Osteoblast (primary cell): ENCODE data around the gene LRP1. TPM values are rescaled to one million over a fixed set of nuclear protein-coding genes. Genes with fewer than 3 reads are reported as not detected.

Experiments used
- DNase-seq: peaks from one replicate; pipeline ENCODE4 v3.0.0; 2011; ENCODE audit warnings: low spot score, mixed read lengths; ENCODE audit not compliant: insufficient read length; ENCODE audit errors: missing footprints
- H2AFZ ChIP-seq: 2 replicates; pipeline ENCODE4 v1.6.0; 2011; ENCODE audit warnings: mild to moderate bottlenecking, low read length
- H3K27ac ChIP-seq: 2 replicates; pipeline ENCODE4 v1.5.1; 2011; ENCODE audit warnings: mild to moderate bottlenecking, low read depth, low read length, moderate library complexity
- H3K27me3 ChIP-seq: 2 replicates; pipeline ENCODE4 v1.6.0; 2012; ENCODE audit warnings: mild to moderate bottlenecking, control low read depth, inconsistent platforms, low read length, moderate library complexity; ENCODE audit not compliant: insufficient read depth
- H3K36me3 ChIP-seq: 2 replicates; pipeline ENCODE4 v1.5.1; 2011; ENCODE audit warnings: mild to moderate bottlenecking, low read length, control low read depth, moderate library complexity; ENCODE audit not compliant: insufficient read depth
- H3K4me1 ChIP-seq: 2 replicates; pipeline ENCODE4 v1.5.1; 2011; ENCODE audit warnings: mild to moderate bottlenecking, low read length, control low read depth, moderate library complexity; ENCODE audit not compliant: insufficient read depth
- H3K4me2 ChIP-seq: 2 replicates; pipeline ENCODE4 v1.6.0; 2011; ENCODE audit warnings: mild to moderate bottlenecking, low read length; ENCODE audit not compliant: insufficient read depth
- H3K4me3 ChIP-seq: fragments of 200-600 bp; sonication (generic); 3 replicates; pipeline ENCODE4 v1.5.1; 2012; ENCODE audit warnings: mild to moderate bottlenecking, low read length, inconsistent platforms; ENCODE audit not compliant: insufficient read depth
- H3K79me2 ChIP-seq: 2 replicates; pipeline ENCODE4 v1.6.0; 2012; ENCODE audit warnings: mild to moderate bottlenecking, low read length, control low read depth, inconsistent platforms; ENCODE audit not compliant: insufficient read depth
- H3K9me3 ChIP-seq: 2 replicates; pipeline ENCODE4 v1.5.1; 2011; ENCODE audit warnings: low read depth, low read length, control low read depth
- H4K20me1 ChIP-seq: 2 replicates; pipeline ENCODE4 v1.6.0; 2012; ENCODE audit warnings: mild to moderate bottlenecking, low read length, control low read depth; ENCODE audit not compliant: insufficient read depth
- total RNA-seq: library from RNA; depleted of rRNA; stranded (reverse); fragments of >200 nt; gene quantifications from 2 replicates; pipeline ENCODE4 v1.2.3, GENCODE V29; 2012
- TF ChIP-seq, protein P1 (sequence below): IDR thresholded peaks from 2 replicates; pipeline ENCODE4 v1.5.1; 2011; ENCODE audit warnings: mild to moderate bottlenecking, low read depth, low read length, moderate library complexity; ENCODE audit errors: extremely low read depth

LRP1 gene
- total RNA-seq, 1 donor = 744 TPM

- H3K27me3 ChIP-seq = no peaks in the 10 kb centered on the region
- H3K79me2 ChIP-seq = peaks cover 51% of the 10 kb centered on the region
- H3K4me3 ChIP-seq = peak overlapping the region; percentile 95
- peak overlapping the region; percentile 89 for H3K4me2 ChIP-seq
- H4K20me1 ChIP-seq = peaks cover 29% of the 10 kb centered on the region
- TF ChIP-seq, protein P1, sequence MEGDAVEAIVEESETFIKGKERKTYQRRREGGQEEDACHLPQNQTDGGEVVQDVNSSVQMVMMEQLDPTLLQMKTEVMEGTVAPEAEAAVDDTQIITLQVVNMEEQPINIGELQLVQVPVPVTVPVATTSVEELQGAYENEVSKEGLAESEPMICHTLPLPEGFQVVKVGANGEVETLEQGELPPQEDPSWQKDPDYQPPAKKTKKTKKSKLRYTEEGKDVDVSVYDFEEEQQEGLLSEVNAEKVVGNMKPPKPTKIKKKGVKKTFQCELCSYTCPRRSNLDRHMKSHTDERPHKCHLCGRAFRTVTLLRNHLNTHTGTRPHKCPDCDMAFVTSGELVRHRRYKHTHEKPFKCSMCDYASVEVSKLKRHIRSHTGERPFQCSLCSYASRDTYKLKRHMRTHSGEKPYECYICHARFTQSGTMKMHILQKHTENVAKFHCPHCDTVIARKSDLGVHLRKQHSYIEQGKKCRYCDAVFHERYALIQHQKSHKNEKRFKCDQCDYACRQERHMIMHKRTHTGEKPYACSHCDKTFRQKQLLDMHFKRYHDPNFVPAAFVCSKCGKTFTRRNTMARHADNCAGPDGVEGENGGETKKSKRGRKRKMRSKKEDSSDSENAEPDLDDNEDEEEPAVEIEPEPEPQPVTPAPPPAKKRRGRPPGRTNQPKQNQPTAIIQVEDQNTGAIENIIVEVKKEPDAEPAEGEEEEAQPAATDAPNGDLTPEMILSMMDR = no peak
- H3K4me1 ChIP-seq = peaks cover 45% of the 10 kb centered on the region
- H3K27ac ChIP-seq = peak overlapping the region; percentile 40
- DNase-seq = peak; percentile 78
- H2AFZ ChIP-seq = no peak overlapping the region
- H3K9me3 ChIP-seq = peaks cover 1% of the 10 kb centered on the region
- H3K36me3 ChIP-seq = peaks cover 7% of the 10 kb centered on the region
Observed at GRCh38 chr12:57128519-57129247, 400 bp downstream of the LRP1 start.

GRCh38 chr12:57129321-57129842 lies 1.1 kb downstream of the LRP1 start:
- Histone ChIP-seq H2AFZ (no peak overlapping the region), H3K4me3 (peak overlapping the region; percentile 95), H3K27ac (peak overlapping the region; percentile 80), H3K4me1 (peaks cover 52% of the 10 kb centered on the region), H3K79me2 (peaks cover 58% of the 10 kb centered on the region), H3K4me2 (peak overlapping the region; percentile 89), H3K27me3 (no peaks in the 10 kb centered on the region), H3K9me3 (no peaks in the 10 kb centered on the region), H4K20me1 (peaks cover 34% of the 10 kb centered on the region), H3K36me3 (peaks cover 7% of the 10 kb centered on the region)
- DNase-seq = peak; percentile 62
- TF ChIP-seq, protein P1 = no peak

GRCh38 chr12:57129889-57130288 lies 1.6 kb downstream of the LRP1 start:
- Histone ChIP-seq H3K4me3 (peak overlapping the region; percentile 95), H3K9me3 (no peaks in the 10 kb centered on the region), H3K27ac (peak overlapping the region; percentile 80), H3K36me3 (peaks cover 8% of the 10 kb centered on the region), H3K4me2 (peak overlapping the region; percentile 89), H4K20me1 (peaks cover 34% of the 10 kb centered on the region), H3K27me3 (no peaks in the 10 kb centered on the region), H3K4me1 (peaks cover 55% of the 10 kb centered on the region), H2AFZ (no peak overlapping the region), H3K79me2 (peaks cover 63% of the 10 kb centered on the region)
- DNase-seq = peak; percentile 82
- TF ChIP-seq, protein P1 = no peak

DNA sequence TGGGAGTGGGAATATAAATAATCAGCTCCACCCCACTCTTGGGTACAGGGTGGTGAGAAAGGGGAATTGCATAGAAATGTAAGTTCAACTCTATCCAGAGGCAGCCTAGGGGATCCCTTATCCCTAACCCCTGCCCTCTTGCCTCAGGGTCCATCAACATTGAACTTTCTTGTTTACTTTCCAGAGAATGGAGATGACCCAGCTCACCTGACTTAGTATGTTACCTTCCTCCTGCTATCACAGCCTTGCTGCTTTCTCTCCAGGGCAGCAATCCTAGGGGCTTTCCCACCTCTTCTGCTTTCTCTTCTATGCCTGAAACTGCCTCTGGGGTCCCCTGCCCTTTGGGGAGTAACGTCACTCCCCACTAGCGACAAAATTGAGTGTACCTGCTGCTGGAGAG lies 2.7 kb downstream of the LRP1 start:
- peak; percentile 48 for DNase-seq
- Histone ChIP-seq H3K9me3 (no peaks in the 10 kb centered on the region), H3K27ac (peak overlapping the region; percentile 80), H3K36me3 (peaks cover 12% of the 10 kb centered on the region), H3K4me1 (peaks cover 66% of the 10 kb centered on the region), H3K4me3 (peak overlapping the region; percentile 95), H3K79me2 (peaks cover 73% of the 10 kb centered on the region), H3K4me2 (peak overlapping the region; percentile 89), H4K20me1 (peaks cover 39% of the 10 kb centered on the region), H2AFZ (no peak overlapping the region), H3K27me3 (no peaks in the 10 kb centered on the region)
- TF ChIP-seq, protein P1 = no peak
